Stimulated activated CD4-positive, alpha-beta T cell treated with anti-CD3 and anti-CD28 coated beads, Interleukin-2, amount 100 ng/mL, for 4 hours (primary cell): ENCODE results near the gene IGF1R.

ENCODE experiments used
- DNase-seq: peaks from one replicate; pipeline ENCODE4 v3.0.0-alpha.2; 2020; ENCODE audit warnings: low read depth

Gene IGF1R

GRCh38 chr15:98705070-98705469 is 56.7 kb downstream of the IGF1R start:
- DNase-seq = no peak

GRCh38 chr15:98706387-98706786 is 58.0 kb downstream of the IGF1R start:
- no peak for DNase-seq

- DNase-seq = no peak
These were observed 58.6 kb downstream of the IGF1R start for GRCh38 chr15:98706986-98707385.

- no peak for DNase-seq
These were observed 59.8 kb downstream of the IGF1R start for GRCh38 chr15:98708037-98708590.

GRCh38 chr15:98711810-98712209 is 63.5 kb downstream of the IGF1R start:
- DNase-seq = no peak

GRCh38 chr15:98712845-98713584 is 64.7 kb downstream of the IGF1R start:
- no peak for DNase-seq

GRCh38 chr15:98713585-98714001 is 65.3 kb downstream of the IGF1R start:
- no peak for DNase-seq

- no peak for DNase-seq
These were observed 66.6 kb downstream of the IGF1R start for GRCh38 chr15:98714922-98715321.

- no peak for DNase-seq
These were observed 67.1 kb downstream of the IGF1R start for GRCh38 chr15:98715401-98715800.

GRCh38 chr15:98715890-98716443 is 67.6 kb downstream of the IGF1R start:
- no peak for DNase-seq

- no peak for DNase-seq
These were observed 69.0 kb downstream of the IGF1R start for GRCh38 chr15:98717371-98717770.

GRCh38 chr15:98717942-98718341 is 69.6 kb downstream of the IGF1R start:
- DNase-seq = no peak

GRCh38 chr15:98718426-98719136 is 70.2 kb downstream of the IGF1R start:
- no peak for DNase-seq

- no peak for DNase-seq
These were observed 70.9 kb downstream of the IGF1R start for GRCh38 chr15:98719137-98719740.

- no peak for DNase-seq
These were observed 71.7 kb downstream of the IGF1R start for GRCh38 chr15:98720031-98720430.

- DNase-seq = no peak
These were observed 72.5 kb downstream of the IGF1R start for GRCh38 chr15:98720577-98721565.

GRCh38 chr15:98722209-98722608 is 73.9 kb downstream of the IGF1R start:
- no peak for DNase-seq

GRCh38 chr15:98722645-98723044 is 74.3 kb downstream of the IGF1R start:
- no peak for DNase-seq

- DNase-seq = no peak
These were observed 74.9 kb downstream of the IGF1R start for GRCh38 chr15:98723195-98723594.

- DNase-seq = no peak
These were observed 75.7 kb downstream of the IGF1R start for GRCh38 chr15:98724048-98724447.

GRCh38 chr15:98724494-98724893 is 76.2 kb downstream of the IGF1R start:
- DNase-seq = no peak
